Head of caudate nucleus (tissue), 42 donors: Measurements from ENCODE around the gene SAMD4A.

ENCODE experiments used
- DNase-seq, 42 donors: peaks; one replicate each; pipeline versions ENCODE4 v3.0.0 to v3.0.0-alpha.2; 2020 to 2021; ENCODE audit warnings: mixed read lengths in 7 of 42
- intact Hi-C: fragments of 100-400 bp; cut with DNase I; formaldehyde crosslinking; loops from one replicate; pipeline ENCODE4 v1.15.0; 2022

Gene SAMD4A

GRCh38 chr14:54566410-54567223 is at the start of gene SAMD4A:
SAMD4A (plus strand) TSS chr14:54567128; CDS start chr14:54567917, 789 bp downstream.
- peak; percentile 51 to 88 (median 74) for DNase-seq
- intact Hi-C loops, result loop anchor here (10.0 kb wide), 1 partner anchor 708 kb away; the partner anchor contains the start of gene FBXO34

GRCh38 chr14:54524410-54524809 is 42.5 kb upstream of the SAMD4A start:
- intact Hi-C loops, result no loop called here
- DNase-seq, result no peak

GRCh38 chr14:54528973-54529372 is 38.0 kb upstream of the SAMD4A start:
- no peak for DNase-seq
- intact Hi-C loops, result no loop called here

GRCh38 chr14:54529811-54530210 is 37.1 kb upstream of the SAMD4A start:
- intact Hi-C loops, result no loop called here
- no peak for DNase-seq

GRCh38 chr14:54532111-54533012 is 34.6 kb upstream of the SAMD4A start:
- intact Hi-C loops, result no loop called here
- no peak for DNase-seq

GRCh38 chr14:54533100-54533499 is 33.8 kb upstream of the SAMD4A start:
- intact Hi-C loops, result no loop called here
- DNase-seq, result no peak

GRCh38 chr14:54535126-54535525 is 31.8 kb upstream of the SAMD4A start:
- no peak for DNase-seq
- intact Hi-C loops, result no loop called here

- intact Hi-C loops, result no loop called here
- DNase-seq, result no peak
Observed at GRCh38 chr14:54535646-54536045, 31.3 kb upstream of the SAMD4A start.

GRCh38 chr14:54537651-54538050 is 29.3 kb upstream of the SAMD4A start:
- intact Hi-C loops, result no loop called here
- no peak for DNase-seq

- DNase-seq, result no peak
- intact Hi-C loops, result no loop called here
Observed at GRCh38 chr14:54538055-54538454, 28.9 kb upstream of the SAMD4A start.

- intact Hi-C loops, result no loop called here
- no peak for DNase-seq
Observed at GRCh38 chr14:54547583-54547982, 19.3 kb upstream of the SAMD4A start.

GRCh38 chr14:54548491-54548890 is 18.4 kb upstream of the SAMD4A start:
- DNase-seq, result no peak
- intact Hi-C loops, result no loop called here

GRCh38 chr14:54549862-54550261 is 17.1 kb upstream of the SAMD4A start:
- intact Hi-C loops, result no loop called here
- no peak for DNase-seq

GRCh38 chr14:54550514-54550913 is 16.4 kb upstream of the SAMD4A start:
- no peak for DNase-seq
- intact Hi-C loops, result no loop called here

- DNase-seq, result no peak
- intact Hi-C loops, result no loop called here
Observed at GRCh38 chr14:54554401-54554800, 12.5 kb upstream of the SAMD4A start.

- DNase-seq, result no peak
- intact Hi-C loops, result no loop called here
Observed at GRCh38 chr14:54555651-54556050, 11.3 kb upstream of the SAMD4A start.

GRCh38 chr14:54556535-54556934 is 10.4 kb upstream of the SAMD4A start:
- intact Hi-C loops, result no loop called here
- no peak for DNase-seq

- intact Hi-C loops, result loop anchor here (10.0 kb wide), 1 partner anchor 712 kb away; the partner anchor contains the start of gene FBXO34
Observed at GRCh38 chr14:54562334-54562733, 4.6 kb upstream of the SAMD4A start.

GRCh38 chr14:54564071-54564867 is 2.7 kb upstream of the SAMD4A start:
- intact Hi-C loops, result loop anchor here (10.0 kb wide), 1 partner anchor 711 kb away; the partner anchor contains the start of gene FBXO34
- no peak for DNase-seq

More at GRCh38 chr14:54562334-54562733, 4.6 kb upstream of the SAMD4A start:
- no peak for DNase-seq
